GM19468 (cell line): ENCODE results near the gene FCAR.
"Not testable (repeated sequence)": the region's sequence is repeated elsewhere in the genome, so short reads cannot be mapped to it uniquely, and the experiment has no call there.

Source experiments
- ATAC-seq: cut with Tn5 transposase; IDR thresholded peaks from one replicate; pipeline ENCODE4 v1.9.1; 2021; ENCODE audit warnings: mild to moderate bottlenecking, moderate library complexity, moderate number of reproducible peaks; ENCODE audit not compliant: unreplicated experiment; ENCODE audit errors: extremely low read depth

Gene FCAR

DNA sequence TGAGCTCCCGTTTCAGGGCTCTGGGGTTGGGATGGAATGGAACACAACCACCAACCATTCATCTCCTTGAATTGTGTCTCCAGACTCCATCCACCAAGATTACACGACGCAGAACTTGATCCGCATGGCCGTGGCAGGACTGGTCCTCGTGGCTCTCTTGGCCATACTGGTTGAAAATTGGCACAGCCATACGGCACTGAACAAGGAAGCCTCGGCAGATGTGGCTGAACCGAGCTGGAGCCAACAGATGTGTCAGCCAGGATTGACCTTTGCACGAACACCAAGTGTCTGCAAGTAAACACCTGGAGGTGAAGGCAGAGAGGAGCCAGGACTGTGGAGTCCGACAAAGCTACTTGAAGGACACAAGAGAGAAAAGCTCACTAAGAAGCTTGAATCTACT lies 15.5 kb downstream of the FCAR start:
- no peak for ATAC-seq

DNA sequence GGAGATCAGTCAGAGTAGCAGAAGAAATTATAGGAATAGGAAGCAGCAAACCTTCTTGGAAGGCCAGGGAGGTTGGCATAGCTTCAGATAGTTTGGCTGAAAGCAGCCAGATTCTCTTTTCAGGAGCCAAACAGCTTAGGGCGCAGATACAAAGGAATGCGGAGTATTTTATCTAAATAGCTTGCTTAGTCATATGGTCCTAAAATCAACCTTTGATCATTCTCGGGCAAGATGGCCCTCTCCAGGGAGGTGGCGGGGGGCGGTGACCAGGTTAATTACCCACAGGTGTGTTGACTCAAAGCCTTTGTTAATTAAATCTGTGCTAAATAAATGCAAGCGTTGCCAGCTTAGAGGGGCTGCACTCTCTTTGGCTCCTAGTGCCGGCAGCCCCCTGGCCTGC lies 19.4 kb downstream of the FCAR start:
- ATAC-seq = no peak

DNA sequence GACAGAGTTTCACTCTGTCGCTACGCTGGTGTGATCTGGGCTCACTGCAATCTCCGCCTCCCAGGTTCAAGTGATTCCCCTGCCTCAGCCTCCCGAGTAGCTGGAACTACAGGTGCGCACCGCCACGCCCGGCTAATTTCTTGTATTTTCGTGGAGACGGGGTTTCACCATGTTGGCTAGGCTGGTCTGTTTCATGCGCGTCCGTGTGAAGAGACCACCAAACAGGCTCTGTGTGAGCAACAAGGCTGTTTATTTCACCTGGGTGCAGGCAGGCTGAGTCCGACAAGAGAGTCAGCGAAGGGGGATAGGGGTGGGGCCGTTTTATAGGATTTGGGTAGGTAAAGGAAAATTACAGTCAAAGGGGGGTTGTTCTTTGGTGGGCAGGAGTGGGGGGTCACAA lies 20.1 kb downstream of the FCAR start:
- ATAC-seq = not testable (repeated sequence)

DNA sequence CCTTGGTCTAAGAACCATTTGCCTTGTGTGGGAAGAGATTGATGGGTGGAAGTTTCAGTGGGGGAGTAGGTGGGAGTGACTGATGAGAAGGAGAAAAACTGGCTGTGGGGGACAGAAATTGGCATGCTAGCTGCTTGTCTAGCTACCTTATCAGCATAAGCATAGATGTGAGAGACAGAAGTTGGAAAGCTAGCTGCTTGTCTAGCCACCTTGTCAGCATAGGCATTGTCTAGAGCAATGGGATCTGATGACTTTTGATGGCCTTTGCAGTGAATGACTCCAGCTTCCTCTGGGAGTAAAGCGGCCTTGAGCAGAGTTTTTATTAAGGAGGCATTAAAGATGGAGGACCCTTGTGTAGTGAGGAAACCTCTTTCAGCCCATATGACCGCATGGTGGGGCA lies 22.0 kb downstream of the FCAR start:
- ATAC-seq = no peak

DNA sequence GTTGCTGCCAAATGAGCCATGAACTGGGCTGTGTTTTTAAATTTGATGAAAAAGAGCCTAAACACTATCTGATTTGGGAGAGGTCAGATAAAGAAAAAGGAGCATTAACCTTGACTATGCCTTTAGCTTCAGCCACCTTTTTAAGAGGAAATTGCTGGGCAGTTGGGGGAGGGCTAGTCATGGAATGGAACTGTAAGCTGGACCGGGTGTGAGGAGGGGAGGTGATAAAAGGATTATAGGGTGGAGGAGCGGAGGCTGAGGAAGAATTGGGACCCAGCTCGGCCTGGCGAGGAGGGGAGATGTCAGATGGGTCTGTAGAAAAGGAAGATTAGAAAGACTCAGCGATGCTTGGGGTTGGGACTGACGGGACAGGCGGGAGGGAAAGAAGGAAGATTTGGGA lies 24.6 kb downstream of the FCAR start:
- not testable (repeated sequence) for ATAC-seq

DNA sequence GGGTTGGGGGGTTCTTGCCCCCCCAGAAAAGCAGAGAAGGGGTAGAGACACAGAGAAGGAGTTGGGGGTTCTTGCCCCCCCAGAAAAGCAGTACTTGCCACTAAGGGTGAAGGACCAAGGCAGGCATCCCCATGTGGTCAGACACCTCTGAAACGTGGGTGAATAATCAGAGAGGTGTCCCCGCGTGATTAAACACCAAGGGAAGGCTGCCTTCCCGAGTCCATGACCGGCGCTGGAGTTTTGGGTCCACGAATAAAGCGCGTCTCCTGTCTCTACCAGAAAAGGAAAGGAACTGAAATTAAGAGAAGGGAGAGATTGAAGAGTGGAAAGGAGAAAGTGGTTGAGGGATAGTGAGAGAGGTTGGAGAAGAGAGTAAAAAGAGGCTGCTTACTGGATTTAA lies 25.6 kb downstream of the FCAR start:
- not testable (repeated sequence) for ATAC-seq

DNA sequence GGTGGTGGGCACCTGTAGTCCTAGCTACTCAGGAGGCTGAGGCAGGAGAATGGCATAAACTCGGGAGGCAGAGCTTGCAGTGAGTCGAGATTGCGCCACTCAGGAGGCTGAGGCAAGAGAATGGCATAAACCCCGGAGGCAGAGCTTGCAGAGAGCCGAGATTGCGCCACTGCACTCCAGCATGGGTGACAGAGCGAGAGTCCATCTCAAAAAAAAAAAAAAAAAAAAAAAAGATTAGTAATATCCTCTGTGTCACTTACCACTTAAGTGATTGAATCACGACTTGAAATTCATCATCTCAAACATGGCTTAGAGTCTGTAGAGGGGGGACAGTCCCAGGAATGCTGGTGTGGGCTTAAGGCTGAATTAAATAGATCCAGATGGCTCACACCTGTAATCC lies 27.1 kb downstream of the FCAR start:
- not testable (repeated sequence) for ATAC-seq

DNA sequence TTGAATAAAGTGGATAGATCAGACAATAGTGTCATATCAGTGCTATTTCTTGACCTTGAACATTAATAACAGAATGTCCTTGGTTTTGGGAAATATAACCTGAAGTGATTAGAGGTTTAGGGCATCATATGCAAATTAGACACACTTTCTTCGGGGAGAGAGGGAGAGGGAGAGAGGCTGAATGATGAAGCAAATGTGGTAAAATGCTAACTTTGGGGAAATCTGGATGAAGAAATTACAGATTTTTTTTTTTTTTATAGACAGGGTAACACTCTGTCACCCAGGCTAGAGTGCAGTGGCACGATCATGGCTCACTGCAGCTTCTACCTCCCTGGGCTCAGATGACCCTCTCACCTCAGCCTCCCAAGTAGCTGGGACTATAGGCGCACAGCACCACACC lies 28.0 kb downstream of the FCAR start:
- ATAC-seq = no peak

DNA sequence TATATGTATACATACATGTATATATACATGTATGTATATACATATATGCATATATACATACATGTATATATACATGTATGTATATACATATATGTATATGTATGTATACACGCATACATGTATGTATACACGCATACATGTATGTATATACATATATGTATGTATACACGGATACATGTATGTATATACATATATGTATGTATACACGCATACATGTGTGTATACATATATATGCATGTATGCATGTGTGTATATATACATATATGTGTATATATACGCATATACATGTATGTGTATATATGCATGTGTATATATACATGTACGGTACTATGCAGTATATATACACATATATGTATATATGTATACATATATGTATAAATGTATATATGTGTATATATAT lies 29.3 kb downstream of the FCAR start:
- no peak for ATAC-seq

DNA sequence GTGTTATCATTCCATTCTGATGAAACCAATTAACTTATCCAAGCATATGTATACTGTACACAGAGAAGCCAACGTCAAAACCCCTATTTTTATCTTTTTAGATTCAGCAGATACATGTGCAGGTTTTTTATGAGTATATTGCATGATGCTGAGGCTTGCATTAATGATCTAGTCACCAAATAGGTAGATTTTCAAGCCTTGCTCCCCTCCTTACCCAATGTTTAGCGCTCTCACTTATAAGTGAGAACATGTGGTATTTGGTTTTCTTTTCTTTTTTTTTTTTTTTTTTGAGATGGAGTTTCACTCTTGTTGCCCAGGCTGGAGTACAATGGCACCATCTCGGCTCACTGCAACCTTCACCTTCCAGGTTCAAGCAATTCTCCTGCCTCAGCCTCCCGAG lies 30.2 kb downstream of the FCAR start:
- not testable (repeated sequence) for ATAC-seq

DNA sequence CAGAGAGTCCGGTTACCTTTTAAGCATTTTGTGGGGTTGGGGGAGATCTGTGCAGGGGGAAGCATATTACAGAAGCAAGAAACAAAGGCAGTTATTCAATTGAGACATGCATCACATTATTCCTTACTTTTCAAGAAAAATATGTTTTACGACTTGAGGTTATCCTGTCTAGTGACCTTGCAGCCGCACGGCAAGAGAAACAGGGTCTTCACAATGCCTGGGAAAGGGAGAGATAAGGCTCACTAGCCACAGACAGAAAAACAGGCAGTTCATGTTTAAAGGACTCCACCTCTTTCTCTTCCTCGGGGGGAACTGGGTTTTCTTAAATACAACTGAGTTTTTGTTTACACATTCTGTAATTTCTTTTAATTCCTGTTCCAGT lies 31.4 kb downstream of the FCAR start:
- no peak for ATAC-seq

DNA sequence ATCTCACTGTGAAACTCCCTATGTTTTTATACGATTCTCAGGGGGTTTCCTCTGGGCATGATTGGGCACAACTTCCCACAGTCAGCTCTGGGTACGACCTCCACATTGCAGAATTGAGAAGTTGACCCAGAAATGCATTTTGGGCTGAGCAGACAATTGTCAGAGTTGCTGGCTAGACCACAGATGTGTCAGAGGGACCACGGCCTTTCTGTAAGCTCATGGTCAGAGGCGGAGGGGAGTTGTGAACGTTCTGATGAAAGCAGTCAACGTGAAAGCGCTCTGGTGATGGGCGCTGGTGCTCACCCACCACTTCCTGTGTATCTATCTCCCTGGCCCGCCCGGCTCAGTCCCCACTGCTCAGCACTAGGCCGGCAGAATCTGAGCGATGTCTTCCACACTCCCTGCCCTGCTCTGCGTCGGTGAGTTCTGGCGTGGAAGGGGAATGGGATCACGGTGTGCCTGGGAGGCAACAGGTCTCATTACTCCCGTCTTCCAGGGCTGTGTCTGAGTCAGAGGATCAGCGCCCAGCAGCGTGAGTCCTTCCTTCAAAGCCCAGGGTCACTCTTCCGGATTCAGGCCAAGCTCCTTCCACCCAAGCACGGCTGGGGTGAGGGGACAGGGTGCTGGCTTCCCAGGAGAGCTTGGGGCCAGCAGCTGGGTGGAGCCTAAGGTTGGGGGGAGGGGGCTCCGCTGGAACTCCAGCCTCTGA lies 31.9 kb downstream of the FCAR start, which contains the start of gene NCR1:
TSS of gene NCR1 (plus strand) at position 346 of the 709 bp plus-strand sequence. CDS start at position 386, 40 bp downstream.
- ATAC-seq = no peak

DNA sequence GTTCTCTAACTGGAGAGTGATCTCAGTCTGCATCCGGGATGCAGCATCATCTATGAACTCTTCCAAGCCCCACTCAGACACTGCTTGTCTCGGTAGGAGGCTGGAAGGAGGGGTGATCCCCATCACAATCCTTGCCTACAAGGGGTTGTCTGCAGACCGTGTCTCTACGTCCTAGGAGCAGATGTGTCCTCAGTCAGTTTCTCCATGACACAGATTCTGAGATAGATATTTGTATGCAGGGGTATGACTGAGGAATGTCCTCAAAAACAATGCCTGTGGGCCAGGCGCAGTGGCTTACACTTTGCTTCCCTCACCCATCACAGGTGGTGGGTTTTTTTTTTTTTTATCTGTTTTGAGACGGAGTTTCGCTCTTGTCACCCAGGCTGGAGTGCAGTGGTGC lies 32.8 kb downstream of the FCAR start:
- ATAC-seq = no peak

DNA sequence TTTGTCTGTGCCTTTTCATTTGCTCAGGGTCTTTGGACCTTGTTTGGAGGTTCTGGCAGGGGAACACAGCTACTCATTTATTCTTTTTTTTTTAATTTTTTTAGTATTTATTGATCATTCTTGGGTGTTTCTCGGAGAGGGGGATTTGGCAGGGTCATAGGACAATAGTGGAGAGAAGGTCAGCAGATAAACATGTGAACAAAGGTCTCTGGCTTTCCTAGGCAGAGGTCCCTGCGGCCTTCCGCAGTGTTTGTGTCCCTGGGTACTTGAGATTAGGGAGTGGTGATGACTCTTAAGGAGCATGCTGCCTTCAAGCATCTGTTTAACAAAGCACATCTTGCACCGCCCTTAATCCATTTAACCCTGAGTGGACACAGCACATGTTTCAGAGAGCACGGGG lies 33.9 kb downstream of the FCAR start:
- not testable (repeated sequence) for ATAC-seq

DNA sequence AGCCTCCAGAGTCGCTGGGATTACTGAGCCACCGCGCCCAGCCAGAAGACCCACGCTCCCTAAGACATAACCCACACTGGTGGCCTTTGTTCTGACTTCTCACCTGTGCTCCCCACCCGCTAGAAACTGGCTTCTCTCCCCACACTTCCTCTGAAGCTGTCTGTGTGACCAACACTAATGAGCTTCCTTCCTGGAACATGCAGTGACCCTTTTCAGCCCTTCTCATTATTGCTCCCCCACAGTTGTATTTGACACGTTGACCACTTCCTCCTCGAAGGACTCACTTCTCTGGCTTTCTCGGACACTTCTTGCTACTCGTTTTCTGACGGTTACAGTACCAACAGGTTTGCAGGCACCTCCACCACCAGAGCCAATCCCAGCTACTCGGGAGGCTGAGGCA lies 42.8 kb downstream of the FCAR start:
- no peak for ATAC-seq

DNA sequence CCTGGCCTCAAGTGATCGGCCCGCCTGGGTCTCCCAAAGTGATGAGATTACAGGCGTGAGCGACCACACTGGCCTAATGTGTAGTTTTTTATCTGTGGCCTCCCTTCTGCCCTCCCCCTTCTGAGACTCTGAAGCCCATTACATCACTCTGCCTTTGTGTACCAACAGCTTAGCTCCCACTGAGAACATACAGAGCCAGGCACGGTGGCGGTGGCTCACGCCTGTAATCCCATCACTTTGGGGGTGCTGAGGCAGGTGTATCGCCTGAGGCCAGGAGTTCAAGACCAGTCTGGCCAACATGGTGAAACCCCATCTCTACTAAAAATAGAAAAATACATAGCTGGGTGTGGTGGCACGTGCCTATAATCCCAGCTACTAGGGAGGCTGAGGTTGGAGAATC lies 44.5 kb downstream of the FCAR start:
- ATAC-seq = no peak

DNA sequence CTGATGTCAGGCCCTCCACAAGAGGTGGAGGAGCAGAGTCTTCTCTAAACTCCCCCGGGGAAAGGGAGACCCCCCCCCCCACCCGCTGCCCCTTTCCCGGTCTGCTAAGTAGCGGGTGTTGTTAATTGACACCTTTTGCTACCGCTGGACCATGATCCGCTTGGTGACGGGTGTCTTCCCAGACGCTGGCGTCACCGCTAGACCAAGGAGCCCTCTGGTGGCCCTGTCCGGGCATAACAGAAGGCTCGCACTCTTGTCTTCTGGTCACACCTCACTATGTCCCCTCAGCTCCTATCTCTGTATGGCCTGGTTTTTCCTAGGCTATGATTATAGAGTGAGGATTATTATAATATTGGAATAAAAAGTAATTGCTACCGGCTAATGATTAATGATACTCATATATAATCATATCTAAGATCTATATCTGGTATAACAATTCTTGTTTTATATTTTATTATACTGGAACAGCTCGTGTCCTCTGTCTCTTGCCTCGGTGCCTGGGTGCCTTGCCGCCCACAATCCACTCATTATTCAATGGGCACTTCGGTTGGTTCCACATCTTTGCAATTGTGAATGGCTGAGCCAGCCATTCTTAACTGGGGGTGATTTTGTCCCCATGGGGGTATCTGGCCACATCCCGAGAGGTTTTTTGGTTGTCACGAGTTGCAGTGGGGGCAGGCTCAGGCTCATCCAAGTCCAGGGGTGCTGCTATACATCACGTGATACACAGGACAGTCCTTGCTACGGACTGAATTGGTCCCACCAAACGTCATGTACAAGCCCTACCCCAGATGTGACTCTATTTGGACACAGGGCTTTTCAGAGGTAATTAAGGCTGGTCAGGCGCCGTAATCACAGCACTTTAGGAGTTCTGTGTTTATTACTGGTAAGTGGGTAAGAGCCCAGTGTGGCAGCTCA lies 45.9 kb downstream of the FCAR start:
- ATAC-seq = not testable (repeated sequence)

DNA sequence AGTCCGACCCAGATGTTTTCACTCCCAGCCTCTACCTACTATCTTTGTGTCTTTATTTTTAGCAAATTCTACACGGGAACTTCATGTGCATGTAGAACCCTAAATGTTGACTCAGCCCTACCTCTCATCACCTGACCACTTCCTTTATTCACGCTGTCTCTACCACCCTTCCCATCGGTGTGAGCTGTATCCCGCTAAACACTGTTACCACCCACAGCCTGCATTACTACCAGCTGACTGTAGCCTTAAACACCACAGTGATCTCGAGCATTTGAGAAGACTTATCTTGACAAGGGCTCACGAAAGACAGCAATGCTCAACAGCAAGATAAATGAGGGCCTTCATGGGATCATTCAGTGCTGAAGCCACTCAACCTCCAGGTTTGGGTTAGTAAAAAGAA lies 47.0 kb downstream of the FCAR start:
- ATAC-seq = no peak

DNA sequence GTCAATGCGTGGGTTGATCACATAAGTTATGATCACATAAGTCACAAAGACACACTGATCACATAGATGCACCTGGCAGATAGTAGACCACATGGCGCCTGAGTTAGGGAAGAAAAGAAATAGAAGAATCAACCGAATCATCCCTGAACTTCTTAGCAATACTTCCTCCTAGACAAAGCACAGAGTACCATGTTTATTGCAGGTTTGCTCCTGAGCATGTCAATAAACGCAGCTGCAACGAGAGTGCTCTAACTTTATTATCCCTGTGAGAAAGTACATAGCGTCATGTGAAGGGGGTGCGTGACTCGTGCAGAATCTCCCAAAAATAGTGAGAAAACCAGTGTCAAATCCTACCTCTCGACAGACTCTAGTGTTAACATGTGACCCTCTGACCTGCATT lies 49.2 kb downstream of the FCAR start:
- no peak for ATAC-seq

DNA sequence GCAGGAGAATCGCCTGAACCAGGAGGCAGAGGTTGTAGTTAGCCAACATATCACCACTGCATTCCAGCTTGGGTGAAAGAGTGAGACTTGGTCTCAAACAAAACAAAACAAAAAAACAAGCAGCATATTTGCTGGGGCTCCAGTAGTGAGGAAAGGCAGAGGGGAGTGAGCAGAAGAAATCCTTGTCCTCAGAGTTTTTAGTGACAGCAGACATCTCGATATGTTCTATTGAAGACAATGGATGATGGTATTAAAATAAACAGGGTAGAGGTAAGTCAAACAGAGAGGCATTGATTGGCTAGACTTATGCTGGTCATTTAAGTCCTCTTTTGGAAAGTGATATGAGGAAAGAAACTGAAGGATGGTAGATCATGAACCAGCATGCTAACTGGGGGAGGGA lies 54.3 kb downstream of the FCAR start:
- no peak for ATAC-seq

DNA sequence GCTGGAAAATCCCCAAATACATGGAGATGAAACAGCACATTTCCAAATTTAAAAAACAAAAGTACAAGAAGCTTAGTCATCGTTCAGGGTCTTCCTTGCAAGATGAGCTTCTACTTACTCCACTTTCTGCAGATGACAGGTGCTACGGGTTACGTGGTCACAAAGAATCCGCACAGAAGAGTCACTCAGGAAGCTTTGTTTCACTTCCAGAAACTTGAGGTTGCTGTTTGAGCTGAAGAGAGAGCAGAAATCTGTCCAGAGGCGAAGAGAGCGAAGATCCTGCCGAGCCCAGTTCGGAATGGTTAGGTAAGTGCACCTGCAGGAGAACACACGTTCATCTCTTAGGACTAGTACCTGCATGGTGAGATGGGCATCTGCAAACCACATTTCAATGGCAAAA lies 63.9 kb downstream of the FCAR start:
- no peak for ATAC-seq
